ENCODE measurements around the gene PACS1.

DNA sequence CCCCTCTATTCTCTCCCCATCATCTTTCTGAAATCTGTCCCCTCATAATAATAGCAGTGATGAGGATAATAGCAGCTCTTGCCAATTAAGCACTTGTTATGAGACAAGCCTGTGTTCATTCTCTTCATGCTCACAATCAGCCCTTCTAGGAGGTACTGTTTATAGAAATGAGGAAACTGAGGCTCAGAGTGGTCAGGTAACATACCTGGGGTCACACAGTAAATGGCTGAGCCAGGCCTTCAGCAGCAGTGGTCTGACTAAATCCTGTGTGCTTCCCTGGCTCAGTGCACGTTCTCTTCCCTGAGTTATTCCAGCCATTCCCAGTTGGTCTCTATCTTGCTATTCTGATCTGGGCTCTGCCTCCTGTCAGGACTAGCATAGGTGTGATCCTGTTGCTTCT is 204.1 kb downstream of the PACS1 start:
- no peak for TF ChIP-seq TAF1 (IDR thresholded peaks at IDR 0.05; ENCODE audit: low read depth, low read length)
- TF ChIP-seq POLR2AphosphoS5 (IDR thresholded peaks at IDR 0.05; ENCODE audit: low read depth, low read length): no peak
- no peak; the same call in 1 of the 2 replicates for TF ChIP-seq POLR2A (IDR thresholded peaks at IDR 0.05; ENCODE audit: low read depth, low read length)
- no peak for TF ChIP-seq POU2F2 (IDR thresholded peaks at IDR 0.05; ENCODE audit: low read depth, low read length)

Data from GM12891 (cell line).